ENCODE data around the gene SPTSSB. TPM values are rescaled to one million over a fixed set of nuclear protein-coding genes. Genes with fewer than 3 reads are reported as not detected.

Gene SPTSSB
- total RNA-seq, 1 donor from 2014 or later, result not detected

- no peak for DNase-seq (ENCODE audit: low spot score)
- TF ChIP-seq CTCF (IDR thresholded peaks at IDR 0.05; ENCODE audit: unreplicated experiment), result no peak
These were observed 28.7 kb downstream of the SPTSSB start for GRCh38 chr3:161342629-161343028.

GRCh38 chr3:161339517-161340500 lies 31.5 kb downstream of the SPTSSB start:
- no peaks in the 10 kb centered on the region for H3K9me3 Mint-ChIP-seq (ENCODE audit: unreplicated experiment)
- no peaks in the 10 kb centered on the region for H3K36me3 Mint-ChIP-seq (ENCODE audit: low read depth, unreplicated experiment)
- H3K4me1 Mint-ChIP-seq (ENCODE audit: unreplicated experiment), result no peaks in the 10 kb centered on the region
- H3K27ac Mint-ChIP-seq (ENCODE audit: unreplicated experiment), result no peak overlapping the region
- no peak for DNase-seq (ENCODE audit: low spot score)
- no peak overlapping the region for H3K4me3 Mint-ChIP-seq (ENCODE audit: unreplicated experiment)
- TF ChIP-seq CTCF (IDR thresholded peaks at IDR 0.05; ENCODE audit: unreplicated experiment), result no peak
- no peaks in the 10 kb centered on the region for H3K27me3 Mint-ChIP-seq (ENCODE audit: unreplicated experiment)

More at GRCh38 chr3:161342629-161343028, 28.7 kb downstream of the SPTSSB start:
- Mint-ChIP-seq H3K27me3 (ENCODE audit: unreplicated experiment) (no peaks in the 10 kb centered on the region), H3K9me3 (ENCODE audit: unreplicated experiment) (no peaks in the 10 kb centered on the region), H3K4me1 (ENCODE audit: unreplicated experiment) (no peaks in the 10 kb centered on the region), H3K27ac (ENCODE audit: unreplicated experiment) (no peak overlapping the region), H3K36me3 (ENCODE audit: low read depth, unreplicated experiment) (no peaks in the 10 kb centered on the region), H3K4me3 (ENCODE audit: unreplicated experiment) (no peak overlapping the region)

GRCh38 chr3:161337311-161337710 lies 34.0 kb downstream of the SPTSSB start:
- no peak for DNase-seq (ENCODE audit: low spot score)
- H3K36me3 Mint-ChIP-seq (ENCODE audit: low read depth, unreplicated experiment), result no peaks in the 10 kb centered on the region
- no peaks in the 10 kb centered on the region for H3K4me1 Mint-ChIP-seq (ENCODE audit: unreplicated experiment)
- no peak overlapping the region for H3K4me3 Mint-ChIP-seq (ENCODE audit: unreplicated experiment)
- no peaks in the 10 kb centered on the region for H3K27me3 Mint-ChIP-seq (ENCODE audit: unreplicated experiment)
- no peak overlapping the region for H3K27ac Mint-ChIP-seq (ENCODE audit: unreplicated experiment)
- no peaks in the 10 kb centered on the region for H3K9me3 Mint-ChIP-seq (ENCODE audit: unreplicated experiment)
- TF ChIP-seq CTCF (IDR thresholded peaks at IDR 0.05; ENCODE audit: unreplicated experiment), result no peak

- Mint-ChIP-seq H3K4me1 (ENCODE audit: unreplicated experiment) (no peaks in the 10 kb centered on the region), H3K27ac (ENCODE audit: unreplicated experiment) (no peak overlapping the region), H3K9me3 (ENCODE audit: unreplicated experiment) (no peaks in the 10 kb centered on the region), H3K4me3 (ENCODE audit: unreplicated experiment) (no peak overlapping the region), H3K36me3 (ENCODE audit: low read depth, unreplicated experiment) (no peaks in the 10 kb centered on the region), H3K27me3 (ENCODE audit: unreplicated experiment) (no peaks in the 10 kb centered on the region)
- TF ChIP-seq CTCF (IDR thresholded peaks at IDR 0.05; ENCODE audit: unreplicated experiment), result no peak
- DNase-seq (ENCODE audit: low spot score), result no peak
These were observed 34.7 kb downstream of the SPTSSB start for GRCh38 chr3:161336661-161337060.

- no peak for TF ChIP-seq CTCF (IDR thresholded peaks at IDR 0.05; ENCODE audit: unreplicated experiment)
- no peaks in the 10 kb centered on the region for H3K9me3 Mint-ChIP-seq (ENCODE audit: unreplicated experiment)
- no peak for DNase-seq (ENCODE audit: low spot score)
- H3K27me3 Mint-ChIP-seq (ENCODE audit: unreplicated experiment), result no peaks in the 10 kb centered on the region
- no peak overlapping the region for H3K4me3 Mint-ChIP-seq (ENCODE audit: unreplicated experiment)
- no peaks in the 10 kb centered on the region for H3K36me3 Mint-ChIP-seq (ENCODE audit: low read depth, unreplicated experiment)
- H3K27ac Mint-ChIP-seq (ENCODE audit: unreplicated experiment), result no peak overlapping the region
- no peaks in the 10 kb centered on the region for H3K4me1 Mint-ChIP-seq (ENCODE audit: unreplicated experiment)
These were observed 37.6 kb downstream of the SPTSSB start for GRCh38 chr3:161333696-161334095.

Data from endothelial cell (in vitro differentiated cells).